Hematopoietic multipotent progenitor cell treated with erythropoietin and hydrocortisone succinate and interleukin-3 and kit ligand, for 4 days (in vitro differentiated cells): ENCODE results near the gene PDE11A.

Experiments used
- DNase-seq: peaks from one replicate; pipeline ENCODE4 v3.0.0-alpha.2; 2015

The PDE11A gene

GRCh38 chr2:177658309-177658708, 414.3 kb downstream of the PDE11A start:
- DNase-seq, result no peak

GRCh38 chr2:177651833-177652232, 420.7 kb downstream of the PDE11A start:
- no peak for DNase-seq

- peak; percentile 33 for DNase-seq
Measured at GRCh38 chr2:177649568-177650518, 422.7 kb downstream of the PDE11A start.

- DNase-seq, result no peak
Measured at GRCh38 chr2:177646791-177647190, 425.8 kb downstream of the PDE11A start.

- DNase-seq, result no peak
Measured at GRCh38 chr2:177646241-177646640, 426.3 kb downstream of the PDE11A start.

GRCh38 chr2:177641331-177641730, 431.2 kb downstream of the PDE11A start:
- no peak for DNase-seq

- DNase-seq, result no peak
Measured at GRCh38 chr2:177640423-177640822, 432.2 kb downstream of the PDE11A start.

- peak; percentile 92 for DNase-seq
Measured at GRCh38 chr2:177639262-177639914, 433.2 kb downstream of the PDE11A start.

- no peak for DNase-seq
Measured at GRCh38 chr2:177638507-177638906, 434.1 kb downstream of the PDE11A start.

- DNase-seq, result peak; percentile 61
Measured at GRCh38 chr2:177636672-177637071, 435.9 kb downstream of the PDE11A start.

GRCh38 chr2:177635696-177636095, 436.9 kb downstream of the PDE11A start:
- no peak for DNase-seq

- DNase-seq, result no peak
Measured at GRCh38 chr2:177633910-177634294, 438.7 kb downstream of the PDE11A start.

GRCh38 chr2:177633111-177633510, 439.5 kb downstream of the PDE11A start:
- DNase-seq, result no peak

GRCh38 chr2:177631680-177632079, 440.9 kb downstream of the PDE11A start:
- no peak for DNase-seq

- DNase-seq, result no peak
Measured at GRCh38 chr2:177629357-177630024, 443.1 kb downstream of the PDE11A start.

GRCh38 chr2:177628831-177629230, 443.7 kb downstream of the PDE11A start:
- no peak for DNase-seq

- DNase-seq, result peak; percentile 10
Measured at GRCh38 chr2:177625744-177626650, 446.6 kb downstream of the PDE11A start.

- no peak for DNase-seq
Measured at GRCh38 chr2:177622521-177622920, 450.1 kb downstream of the PDE11A start.

- DNase-seq, result no peak
Measured at GRCh38 chr2:177619986-177620385, 452.6 kb downstream of the PDE11A start.

- DNase-seq, result no peak
Measured at GRCh38 chr2:177619461-177619860, 453.1 kb downstream of the PDE11A start.

GRCh38 chr2:177618255-177619253, 454.0 kb downstream of the PDE11A start:
- DNase-seq, result peak; percentile 95
